Measurements from ENCODE around the gene OR52J3. TPM values are rescaled to one million over a fixed set of nuclear protein-coding genes. Genes with fewer than 3 reads are reported as not detected.

OR52J3 gene
- total and polyA plus RNA-seq, 10 of the 15 experiments (the other 5 are each of a cell fraction or from before 2014, with no cell fraction given): not detected

- TF ChIP-seq ZNF592 (IDR thresholded peaks at IDR 0.05): no peak
- no peak for TF ChIP-seq MAX (IDR thresholded peaks at IDR 0.05; ENCODE audit: low read depth, low read length)
- TF ChIP-seq SP1 (IDR thresholded peaks at IDR 0.05; ENCODE audit: low read depth, low read length): no peak
Measured at GRCh38 chr11:5069272-5069671, 22.9 kb downstream of the OR52J3 start, which contains the start of gene OR52E1 (continued).

GRCh38 chr11:5071799-5072198 lies 25.5 kb downstream of the OR52J3 start:
- DNase-seq (ENCODE audit: low read depth, low spot score) (no peak), FAIRE-seq (no peak), ATAC-seq (no peak)
- in situ Hi-C loops (cut with MboI): no loop called here
- H3K4me3 ChIP-seq: no peak overlapping the region
- H4K20me1 ChIP-seq (ENCODE audit: control insufficient read depth, insufficient read depth): no peaks in the 10 kb centered on the region
- H3K36me3 ChIP-seq (ENCODE audit: control insufficient read depth in 2 of 2, insufficient read depth in 2 of 2, low read length in 1 of 2): no peaks in the 10 kb centered on the region
- no peak overlapping the region for H2AFZ ChIP-seq (ENCODE audit: control insufficient read depth, low read depth, low read length)
- SMC1A ChIA-PET (ENCODE audit: uncharacterized antibody, unreplicated experiment): no interaction called here
- H3K4me2 ChIP-seq (ENCODE audit: control insufficient read depth, insufficient read depth): no peak overlapping the region
- H3K79me2 ChIP-seq (ENCODE audit: control insufficient read depth, insufficient read depth, low read length): no peaks in the 10 kb centered on the region
- RAD21 ChIA-PET (ENCODE audit: unreplicated experiment): no interaction called here
- no peaks in the 10 kb centered on the region for H3K4me1 ChIP-seq (ENCODE audit: control insufficient read depth, insufficient read depth, low read length)
- no peak overlapping the region for H3K9ac ChIP-seq (ENCODE audit: control insufficient read depth, insufficient read depth, low read length)
- no peak overlapping the region for H3K27ac ChIP-seq (ENCODE audit: control insufficient read depth, insufficient read depth)
- H3K27me3 ChIP-seq (replicated peaks in 1 of 2; ENCODE audit: control insufficient read depth in 2 of 2, insufficient read depth in 2 of 2, low read length in 1 of 2): no peaks in the 10 kb centered on the region
- WGBS (ENCODE audit: insufficient coverage, insufficient replicate concordance, low lambda C conversion rate, missing lambda C conversion rate): 2% methylated on average over 3 of the region's 3 CpGs
- CTCF ChIA-PET: no interaction called here
- H3K9me3 ChIP-seq (replicated peaks; ENCODE audit: control insufficient read depth, insufficient read depth, low read length): no peaks in the 10 kb centered on the region
- no TSS peak for BruUV-seq (replicated peaks)
- intact Hi-C loops (cut with micrococcal nuclease; ENCODE audit: unreplicated experiment): no loop called here
- TF ChIP-seq ZNF24 (IDR thresholded peaks at IDR 0.05): no peak
- no peak for TF ChIP-seq JUND (IDR thresholded peaks at IDR 0.05; ENCODE audit: low read depth, low read length)
- POLR2A ChIA-PET: no interaction called here
